Neural cell (in vitro differentiated cells): Measurements from ENCODE around the gene LDLRAD2. TPM values are rescaled to one million over a fixed set of nuclear protein-coding genes. Genes with fewer than 3 reads are reported as not detected.

Source experiments
- H2AFZ ChIP-seq: fragments of 200-600, 300-800 bp; sonication (generic), shearing (Covaris generic); 2 replicates; pipeline ENCODE4 v1.6.0; 2014; ENCODE audit warnings: low read depth, mild to moderate bottlenecking, antibody characterized with exemption, low read length, moderate library complexity
- H3F3A ChIP-seq: fragments of 200-600 bp; shearing (Covaris generic); 2 replicates; pipeline ENCODE4 v1.6.1; 2016; ENCODE audit warnings: mild to moderate bottlenecking, moderate library complexity, mixed read lengths, antibody characterized with exemption, low read length; ENCODE audit not compliant: insufficient read depth, poor library complexity, severe bottlenecking
- H3K27ac ChIP-seq: fragments of 200-600, 300-800 bp; sonication (generic), shearing (Covaris generic); 2 replicates; pipeline ENCODE4 v1.5.1; 2014; ENCODE audit warnings: mild to moderate bottlenecking, low read length, moderate library complexity
- H3K27me3 ChIP-seq: fragments of 300-800, 200-600 bp; sonication (generic), shearing (Covaris generic); 2 replicates; pipeline ENCODE4 v1.6.0; 2014; ENCODE audit warnings: mild to moderate bottlenecking, low read depth, low read length, moderate library complexity; ENCODE audit not compliant: insufficient read depth
- H3K36me3 ChIP-seq: fragments of 300-800, 200-600 bp; sonication (generic), shearing (Covaris generic); 2 replicates; pipeline ENCODE4 v1.5.1; 2014; ENCODE audit warnings: mild to moderate bottlenecking, antibody characterized with exemption, low read length, moderate library complexity; ENCODE audit not compliant: insufficient read depth
- H3K4me2 ChIP-seq: fragments of 300-800, 200-600 bp; sonication (generic), shearing (Covaris generic); 2 replicates; pipeline ENCODE4 v1.6.0; 2014; ENCODE audit warnings: mild to moderate bottlenecking, low read length
- H3K4me3 ChIP-seq: fragments of 300-800, 200-600 bp; sonication (generic), shearing (Covaris generic); 2 replicates; pipeline ENCODE4 v1.5.1; 2014; ENCODE audit warnings: mild to moderate bottlenecking, low read length, moderate library complexity
- H3K79me2 ChIP-seq: fragments of 200-600 bp; shearing (Covaris generic); replicated peaks from 2 replicates; pipeline ENCODE4 v1.6.0; 2014; ENCODE audit warnings: mild to moderate bottlenecking, low read length, moderate library complexity; ENCODE audit not compliant: insufficient read depth
- H3K9ac ChIP-seq: fragments of 300-800, 200-600 bp; sonication (generic), shearing (Covaris generic); 2 replicates; pipeline ENCODE4 v1.6.1; 2016; ENCODE audit warnings: mild to moderate bottlenecking, low read length, mixed read lengths
- H3K9me2 ChIP-seq: fragments of 200-600 bp; shearing (Covaris generic); 2 replicates; pipeline ENCODE4 v1.6.1; 2016; ENCODE audit warnings: mild to moderate bottlenecking, low read length, mixed read lengths; ENCODE audit not compliant: insufficient read depth
- H3K9me3 ChIP-seq: fragments of 200-600, 300-800 bp; sonication (generic), shearing (Covaris generic); 2 replicates; pipeline ENCODE4 v1.6.1; 2016; ENCODE audit warnings: mild to moderate bottlenecking, mixed run types, low read length, moderate library complexity, mixed read lengths
- H4K20me1 ChIP-seq: fragments of 200-600 bp; shearing (Covaris generic); 2 replicates; pipeline ENCODE4 v1.6.1; 2016; ENCODE audit warnings: mild to moderate bottlenecking, mixed run types; ENCODE audit not compliant: insufficient read depth
- CTCF ChIP-seq: fragments of 450-650 bp; IDR thresholded peaks from 2 replicates; pipeline ENCODE4 v1.5.1; 2014; ENCODE audit warnings: antibody characterized with exemption, mild to moderate bottlenecking, moderate library complexity; ENCODE audit not compliant: poor library complexity, severe bottlenecking
- EP300 ChIP-seq: fragments of 450-650 bp; conservative IDR thresholded peaks from 2 replicates; pipeline ENCODE4 v1.6.1; 2014; ENCODE audit warnings: antibody characterized with exemption, mild to moderate bottlenecking, moderate library complexity; ENCODE audit not compliant: poor library complexity, severe bottlenecking
- EZH2 ChIP-seq: fragments of 200-600, 300-800 bp; shearing (Covaris generic), sonication (generic); IDR thresholded peaks from 2 replicates; pipeline ENCODE4 v1.6.1; 2014; ENCODE audit warnings: antibody characterized with exemption, low read length, borderline replicate concordance, mild to moderate bottlenecking; ENCODE audit not compliant: insufficient read depth, poor library complexity, severe bottlenecking
- MXI1 ChIP-seq: fragments of 450-650 bp; conservative IDR thresholded peaks from 2 replicates; pipeline ENCODE4 v1.6.1; 2014; ENCODE audit warnings: antibody characterized with exemption, mild to moderate bottlenecking; ENCODE audit not compliant: poor library complexity, severe bottlenecking
- POLR2AphosphoS5 ChIP-seq: IDR thresholded peaks from 2 replicates; pipeline ENCODE4 v1.6.1; 2012
- RAD21 ChIP-seq: fragments of 450-650 bp; conservative IDR thresholded peaks from 2 replicates; pipeline ENCODE4 v1.6.1; 2014; ENCODE audit warnings: antibody characterized with exemption, mild to moderate bottlenecking, moderate library complexity
- REST ChIP-seq: IDR thresholded peaks from 2 replicates; pipeline ENCODE4 v1.6.1; 2012; ENCODE audit warnings: borderline replicate concordance
- SMC3 ChIP-seq: fragments of 450-650 bp; conservative IDR thresholded peaks from 2 replicates; pipeline ENCODE4 v1.6.1; 2014; ENCODE audit warnings: antibody characterized with exemption, mild to moderate bottlenecking, moderate library complexity; ENCODE audit not compliant: poor library complexity
- TAF1 ChIP-seq: IDR thresholded peaks from 2 replicates; pipeline ENCODE4 v1.6.1; 2012; ENCODE audit warnings: low read depth
- polyA plus RNA-seq: library from polyadenylated mRNA; depleted of rRNA; stranded (reverse); fragments of >200 nt; gene quantifications from 2 replicates; pipeline ENCODE4 v1.2.3, GENCODE V29; 2014

Gene LDLRAD2
- polyA plus RNA-seq, 1 donor from 2014 or later, result not detected

GRCh38 chr1:21814241-21814918 lies 2.3 kb downstream of the LDLRAD2 start:
- peak; percentile 23 for TF ChIP-seq CTCF
- no peak for TF ChIP-seq MXI1
- TF ChIP-seq RAD21, result no peak
- no peak for TF ChIP-seq SMC3
- Histone ChIP-seq H3K9me3 (no peaks in the 10 kb centered on the region), H3K79me2 (no peaks in the 10 kb centered on the region), H3K9me2 (no peaks in the 10 kb centered on the region), H3K4me3 (peak overlapping the region; percentile 35), H3K9ac (no peak overlapping the region), H3F3A (no peaks in the 10 kb centered on the region), H3K36me3 (no peaks in the 10 kb centered on the region), H3K27me3 (peaks cover 7% of the 10 kb centered on the region), H3K4me2 (no peak overlapping the region), H4K20me1 (no peaks in the 10 kb centered on the region), H3K27ac (no peak overlapping the region), H2AFZ (no peak overlapping the region)

DNA sequence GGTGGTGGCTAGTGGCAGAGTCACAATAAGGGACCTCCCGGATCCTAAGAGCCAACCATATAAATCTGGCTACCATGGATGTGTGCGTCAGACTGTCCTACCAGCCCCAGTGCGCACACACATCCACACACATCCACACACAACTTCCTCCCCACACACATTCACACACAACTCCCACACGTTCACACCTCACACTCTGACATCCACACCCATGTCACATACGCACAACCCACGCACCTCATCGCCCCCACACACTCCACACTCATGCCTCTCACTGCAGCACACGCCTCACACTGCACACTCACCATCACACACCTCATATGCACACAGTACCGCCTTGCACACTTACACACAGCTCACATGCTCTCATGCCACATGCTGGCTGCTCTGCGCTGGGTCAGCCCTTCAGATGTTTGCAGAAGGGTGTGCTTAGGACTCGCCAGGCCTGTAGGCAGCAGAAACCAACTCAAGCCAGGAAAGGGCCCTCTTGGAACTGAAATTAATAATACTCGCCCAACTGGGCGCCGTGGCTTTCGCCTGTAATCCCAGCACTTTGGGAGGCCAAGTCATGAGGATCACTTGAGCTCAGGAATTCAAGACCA lies 3.0 kb downstream of the LDLRAD2 start:
- Histone ChIP-seq H2AFZ (no peak overlapping the region), H4K20me1 (no peaks in the 10 kb centered on the region), H3K4me2 (no peak overlapping the region), H3F3A (no peaks in the 10 kb centered on the region), H3K36me3 (no peaks in the 10 kb centered on the region), H3K4me3 (no peak overlapping the region), H3K27ac (no peak overlapping the region), H3K27me3 (peaks cover 7% of the 10 kb centered on the region), H3K9me2 (no peaks in the 10 kb centered on the region), H3K9me3 (no peaks in the 10 kb centered on the region), H3K9ac (no peak overlapping the region), H3K79me2 (no peaks in the 10 kb centered on the region)
- TF ChIP-seq CTCF (no peak), EZH2 (no peak), REST (no peak), RAD21 (no peak), SMC3 (no peak), TAF1 (no peak), EP300 (no peak), POLR2AphosphoS5 (no peak), MXI1 (no peak)
